ENCODE measurements around the gene FKBP11.

DNA sequence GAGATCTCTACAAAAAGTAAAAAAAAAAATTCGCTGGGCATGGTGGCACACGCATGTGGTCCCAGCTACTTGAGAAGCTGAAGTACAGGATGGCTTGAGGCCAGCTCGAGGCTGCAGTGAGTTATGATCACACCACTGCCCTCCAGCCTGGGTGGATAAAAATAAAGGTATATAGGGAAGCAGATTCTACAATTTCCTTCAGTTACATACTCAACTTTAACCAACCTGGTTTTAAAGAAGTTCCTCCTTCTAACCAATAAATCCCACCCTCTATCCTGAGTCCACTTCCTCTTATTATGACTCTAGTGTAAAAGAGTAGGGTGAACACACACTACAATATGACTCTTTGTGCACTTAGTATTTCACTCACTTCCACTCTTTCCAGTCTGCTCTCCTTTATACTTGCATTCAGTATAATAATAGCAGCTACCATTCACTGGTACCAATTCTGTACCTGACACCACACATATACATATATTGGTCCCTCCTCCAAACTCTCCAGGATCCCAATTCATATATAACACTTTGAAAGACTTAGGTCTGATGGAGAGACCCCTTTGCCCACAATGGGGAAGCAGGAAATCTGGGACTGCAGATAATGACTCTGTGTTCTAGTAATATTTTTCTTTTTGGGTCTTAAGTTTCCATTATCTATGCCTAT, 29.7 kb upstream of the FKBP11 start:
- TF ChIP-seq MYC (IDR thresholded peaks at IDR 0.05; ENCODE audit: low read depth, low read length) (no peak), MAX (IDR thresholded peaks at IDR 0.05; ENCODE audit: insufficient read depth, insufficient read length) (no peak)
- TF ChIP-seq, protein P1, sequence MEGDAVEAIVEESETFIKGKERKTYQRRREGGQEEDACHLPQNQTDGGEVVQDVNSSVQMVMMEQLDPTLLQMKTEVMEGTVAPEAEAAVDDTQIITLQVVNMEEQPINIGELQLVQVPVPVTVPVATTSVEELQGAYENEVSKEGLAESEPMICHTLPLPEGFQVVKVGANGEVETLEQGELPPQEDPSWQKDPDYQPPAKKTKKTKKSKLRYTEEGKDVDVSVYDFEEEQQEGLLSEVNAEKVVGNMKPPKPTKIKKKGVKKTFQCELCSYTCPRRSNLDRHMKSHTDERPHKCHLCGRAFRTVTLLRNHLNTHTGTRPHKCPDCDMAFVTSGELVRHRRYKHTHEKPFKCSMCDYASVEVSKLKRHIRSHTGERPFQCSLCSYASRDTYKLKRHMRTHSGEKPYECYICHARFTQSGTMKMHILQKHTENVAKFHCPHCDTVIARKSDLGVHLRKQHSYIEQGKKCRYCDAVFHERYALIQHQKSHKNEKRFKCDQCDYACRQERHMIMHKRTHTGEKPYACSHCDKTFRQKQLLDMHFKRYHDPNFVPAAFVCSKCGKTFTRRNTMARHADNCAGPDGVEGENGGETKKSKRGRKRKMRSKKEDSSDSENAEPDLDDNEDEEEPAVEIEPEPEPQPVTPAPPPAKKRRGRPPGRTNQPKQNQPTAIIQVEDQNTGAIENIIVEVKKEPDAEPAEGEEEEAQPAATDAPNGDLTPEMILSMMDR (IDR thresholded peaks at IDR 0.05; ENCODE audit: extremely low read depth in 1 of 2, insufficient read depth in 1 of 2, low read depth in 1 of 2, low read length in 2 of 2), result no peak
